ENCODE data around the gene SUV39H2. TPM values are rescaled to one million over a fixed set of nuclear protein-coding genes. Genes with fewer than 3 reads are reported as not detected.
A peak's percentile ranks its signal among the peaks of the same experiment; 100 is the strongest.
"Not testable (repeated sequence)": the region's sequence is repeated elsewhere in the genome, so short reads cannot be mapped to it uniquely, and the experiment has no call there.

Gene SUV39H2
- total RNA-seq, 1 donor = 27.2 TPM

DNA sequence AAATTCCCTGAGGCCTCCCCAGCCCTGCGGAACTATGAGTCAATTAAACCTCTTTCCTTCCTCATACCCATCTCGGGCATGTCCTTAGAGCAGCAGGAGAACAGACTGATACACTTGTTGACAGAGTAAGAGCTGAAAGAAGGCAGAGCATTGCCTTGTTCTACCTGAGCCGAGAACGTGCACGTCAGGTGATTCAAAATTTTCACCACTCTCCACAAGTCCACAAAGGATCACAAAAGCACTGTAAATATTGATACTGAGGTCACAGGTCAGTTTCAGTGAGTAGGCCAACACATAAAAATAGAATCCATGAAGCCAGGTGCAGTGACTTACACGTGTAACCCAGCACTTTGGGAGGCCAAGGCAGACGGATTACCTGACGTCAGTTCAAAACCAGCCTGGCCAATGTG, 47.4 kb downstream of the SUV39H2 start:
- TF ChIP-seq, protein P1, sequence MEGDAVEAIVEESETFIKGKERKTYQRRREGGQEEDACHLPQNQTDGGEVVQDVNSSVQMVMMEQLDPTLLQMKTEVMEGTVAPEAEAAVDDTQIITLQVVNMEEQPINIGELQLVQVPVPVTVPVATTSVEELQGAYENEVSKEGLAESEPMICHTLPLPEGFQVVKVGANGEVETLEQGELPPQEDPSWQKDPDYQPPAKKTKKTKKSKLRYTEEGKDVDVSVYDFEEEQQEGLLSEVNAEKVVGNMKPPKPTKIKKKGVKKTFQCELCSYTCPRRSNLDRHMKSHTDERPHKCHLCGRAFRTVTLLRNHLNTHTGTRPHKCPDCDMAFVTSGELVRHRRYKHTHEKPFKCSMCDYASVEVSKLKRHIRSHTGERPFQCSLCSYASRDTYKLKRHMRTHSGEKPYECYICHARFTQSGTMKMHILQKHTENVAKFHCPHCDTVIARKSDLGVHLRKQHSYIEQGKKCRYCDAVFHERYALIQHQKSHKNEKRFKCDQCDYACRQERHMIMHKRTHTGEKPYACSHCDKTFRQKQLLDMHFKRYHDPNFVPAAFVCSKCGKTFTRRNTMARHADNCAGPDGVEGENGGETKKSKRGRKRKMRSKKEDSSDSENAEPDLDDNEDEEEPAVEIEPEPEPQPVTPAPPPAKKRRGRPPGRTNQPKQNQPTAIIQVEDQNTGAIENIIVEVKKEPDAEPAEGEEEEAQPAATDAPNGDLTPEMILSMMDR (IDR thresholded peaks at IDR 0.05; ENCODE audit: insufficient read depth, low read depth, low read length) = no peak
- DNase-seq (ENCODE audit: low read depth) = no peak
- no peak overlapping the region for H3K4me3 ChIP-seq (ENCODE audit: low read depth, low read length)

DNA sequence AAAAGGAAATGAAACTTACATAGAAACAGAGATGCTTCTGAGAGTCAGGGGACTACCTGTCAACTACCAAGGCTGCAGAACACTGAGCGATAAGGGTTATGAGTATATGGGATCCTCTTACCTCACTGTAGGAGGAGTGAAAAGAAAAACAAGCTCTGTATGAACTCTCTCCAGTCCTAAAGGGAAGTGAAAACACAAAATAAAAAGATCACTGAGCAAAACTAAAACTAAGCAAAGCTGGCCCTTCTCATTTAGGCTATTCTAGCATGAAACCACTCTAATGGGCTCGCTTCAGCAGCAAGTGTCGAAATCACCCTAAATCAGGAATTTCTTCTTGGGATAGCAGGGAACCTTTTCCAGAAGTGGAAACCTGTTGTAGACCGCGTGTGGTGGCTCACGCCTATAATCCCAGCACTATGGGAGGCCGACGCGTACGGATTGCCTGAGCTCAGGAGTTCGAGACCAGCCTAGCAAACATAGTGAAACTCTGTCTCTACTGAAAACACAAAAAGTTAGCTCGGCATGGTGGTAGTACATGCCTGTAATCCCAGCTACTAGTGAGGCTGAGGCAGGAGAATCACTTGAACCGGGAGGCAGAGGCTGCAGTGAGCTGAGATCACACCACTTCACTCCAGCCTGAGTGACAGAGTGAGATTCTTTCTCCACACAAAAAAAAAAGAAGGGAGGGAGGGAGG, 48.2 kb downstream of the SUV39H2 start:
- H3K4me3 ChIP-seq (ENCODE audit: low read depth, low read length) = no peak overlapping the region
- no peak for DNase-seq (ENCODE audit: low read depth)
- TF ChIP-seq, protein P1 (IDR thresholded peaks at IDR 0.05; ENCODE audit: insufficient read depth, low read depth, low read length) = no peak

DNA sequence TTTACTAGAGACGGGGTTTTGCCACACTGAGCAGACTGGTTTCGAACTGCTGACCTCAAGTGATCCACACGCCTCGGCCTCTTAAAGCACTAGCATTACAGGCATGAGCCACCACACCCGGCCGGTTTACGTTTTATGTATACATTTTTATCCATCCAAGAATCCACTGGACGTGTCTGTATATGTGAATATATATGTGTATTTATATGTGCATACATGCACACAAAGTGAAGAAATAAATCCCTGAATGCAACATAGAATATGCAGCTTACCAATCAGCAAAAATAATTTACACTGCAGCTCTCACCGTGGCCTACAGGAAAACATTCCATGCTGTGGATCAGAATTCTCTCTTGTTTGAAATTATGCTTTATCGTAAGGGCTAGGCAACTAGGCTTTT, 51.9 kb downstream of the SUV39H2 start:
- TF ChIP-seq, protein P1 (IDR thresholded peaks at IDR 0.05; ENCODE audit: insufficient read depth, low read depth, low read length) = no peak
- DNase-seq (ENCODE audit: low read depth) = no peak

DNA sequence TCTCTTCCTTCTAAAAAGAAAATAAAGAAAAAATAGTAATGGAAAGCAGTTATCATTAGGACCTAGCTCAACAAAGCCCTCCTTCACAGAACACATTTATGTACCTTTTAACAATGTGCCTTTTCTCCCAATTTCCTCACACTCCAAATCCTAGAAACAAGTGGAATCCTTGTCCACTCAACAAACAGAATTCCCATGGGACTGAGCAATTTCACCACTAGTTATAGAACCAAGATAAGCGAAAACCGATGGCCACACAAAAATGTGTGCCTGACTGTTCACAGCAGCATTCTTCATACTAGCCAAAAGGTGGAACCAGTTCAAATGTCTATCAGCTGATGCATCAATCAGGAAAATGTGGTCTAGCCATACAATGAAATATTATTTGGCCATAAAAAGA, 57.9 kb downstream of the SUV39H2 start:
- no peak for DNase-seq (ENCODE audit: low read depth)
- TF ChIP-seq, protein P1 (IDR thresholded peaks at IDR 0.05; ENCODE audit: insufficient read depth, low read depth, low read length) = no peak
- H3K4me3 ChIP-seq (ENCODE audit: low read depth, low read length) = no peak overlapping the region

More for the DNA sequence above, 51.9 kb downstream of the SUV39H2 start:
- H3K4me3 ChIP-seq (ENCODE audit: low read depth, low read length) = no peak overlapping the region

DNA sequence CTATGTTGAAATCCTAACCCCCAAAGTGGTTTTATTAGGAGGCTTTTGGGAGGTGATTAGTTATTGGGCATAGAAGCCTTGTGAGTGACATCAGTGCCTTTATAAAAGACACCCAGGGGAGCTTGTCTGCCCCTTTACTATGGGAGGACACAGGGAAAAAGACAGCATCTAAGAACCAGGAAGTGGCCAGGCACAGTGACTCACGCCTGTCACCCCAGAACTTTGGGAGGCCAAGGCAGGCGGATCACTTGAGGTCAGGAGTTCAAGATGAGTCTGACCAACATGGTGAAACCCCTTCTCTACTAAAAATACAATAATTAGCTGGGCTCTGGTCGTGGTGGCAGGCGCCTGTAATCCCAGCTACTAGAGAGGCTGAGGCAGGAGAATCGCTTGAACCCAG, 60.3 kb downstream of the SUV39H2 start:
- peak; percentile 17 for DNase-seq (ENCODE audit: low read depth)
- not testable (repeated sequence) for H3K4me3 ChIP-seq (ENCODE audit: low read depth, low read length)

DNA sequence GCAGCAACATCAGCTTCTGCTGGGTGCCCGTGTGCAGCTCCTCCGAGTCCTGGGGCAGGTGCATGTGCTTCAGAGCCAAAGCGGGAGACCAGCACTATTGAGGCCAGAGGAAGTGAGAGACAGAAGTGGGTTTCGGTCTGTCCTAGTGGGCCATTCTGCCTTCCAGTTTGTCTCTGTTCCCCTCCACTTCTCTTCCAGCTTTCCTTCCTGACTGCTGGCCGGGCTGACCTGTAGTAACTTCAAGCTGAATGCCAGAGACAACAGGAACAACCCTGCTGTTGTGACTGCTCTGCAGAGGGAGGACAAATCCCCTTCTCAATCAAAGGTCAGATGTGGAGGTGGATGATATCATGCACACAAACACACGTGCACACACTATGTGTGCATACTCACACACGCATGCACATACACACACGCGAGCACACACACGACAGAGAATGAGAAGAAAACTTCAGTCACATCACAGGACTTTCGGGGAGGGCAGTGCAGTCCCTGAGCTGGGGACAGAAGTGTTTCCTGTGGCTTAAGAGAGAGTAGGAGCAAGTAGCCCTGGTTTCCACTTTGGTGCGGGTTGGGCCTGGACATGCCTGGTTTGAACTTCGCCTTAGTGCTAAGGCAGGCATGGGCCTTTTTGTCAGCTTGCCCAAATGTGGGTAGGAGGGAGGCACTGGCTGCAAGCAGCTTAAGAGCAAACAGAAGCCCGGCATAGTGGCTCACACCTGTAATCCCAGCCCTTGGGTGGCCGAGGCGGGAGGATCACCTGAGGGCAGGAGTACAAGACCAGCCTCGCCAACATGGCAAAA, 63.7 kb downstream of the SUV39H2 start:
- DNase-seq (ENCODE audit: low read depth); H3K4me3 ChIP-seq (ENCODE audit: low read depth, low read length): not testable (repeated sequence)

DNA sequence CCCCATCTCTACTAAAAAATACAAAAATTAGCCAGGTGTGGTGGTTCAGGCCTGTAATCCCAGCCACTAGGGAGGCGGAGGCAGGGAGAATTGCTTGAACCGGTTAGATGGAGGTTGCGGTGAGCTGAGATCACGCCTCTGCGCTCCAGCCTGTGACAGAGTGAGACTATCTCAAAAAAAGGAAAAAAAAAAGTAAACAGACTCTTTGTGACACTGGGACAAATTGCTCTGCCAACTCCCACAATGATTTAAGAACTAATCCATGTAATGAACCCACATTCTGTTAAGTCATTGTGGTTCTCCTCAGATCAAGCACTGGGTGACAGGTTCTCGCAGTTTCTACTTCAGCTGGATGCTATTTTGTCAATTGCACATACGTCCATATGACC, 64.3 kb downstream of the SUV39H2 start:
- not testable (repeated sequence) for H3K4me3 ChIP-seq (ENCODE audit: low read depth, low read length)

DNA sequence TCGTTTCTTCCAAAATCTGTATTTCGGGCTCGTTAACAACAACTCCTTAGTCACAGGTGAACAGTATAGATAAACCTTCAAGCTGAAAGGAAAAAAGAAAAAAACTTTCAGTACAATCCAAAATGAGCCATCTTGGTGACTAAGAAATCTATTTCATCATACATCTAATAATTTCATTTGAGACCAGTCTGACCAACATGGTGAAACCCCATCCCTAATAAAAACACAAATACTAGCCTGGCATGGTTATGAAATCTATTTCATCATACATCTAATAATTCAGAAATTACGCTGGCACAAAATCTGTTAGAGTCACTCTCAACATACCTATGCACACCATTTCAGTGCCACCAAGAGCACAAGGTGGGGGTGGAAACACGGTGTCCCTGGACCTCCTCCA, 66.4 kb downstream of the SUV39H2 start:
- peak; percentile 9 for DNase-seq (ENCODE audit: low read depth)
- H3K4me3 ChIP-seq (ENCODE audit: low read depth, low read length) = no peak overlapping the region
- TF ChIP-seq, protein P1 (IDR thresholded peaks at IDR 0.05; ENCODE audit: insufficient read depth, low read depth, low read length) = no peak

More for the DNA sequence above, 64.3 kb downstream of the SUV39H2 start:
- DNase-seq (ENCODE audit: low read depth) = not testable (repeated sequence)
